Fibroblast of villous mesenchyme (primary cell): ENCODE measurements around the gene VPS51. TPM values are rescaled to one million over a fixed set of nuclear protein-coding genes. Genes with fewer than 3 reads are reported as not detected.

Source experiments
- DNase-seq: peaks from one replicate; pipeline ENCODE4 v3.0.0-alpha.2; 2010; ENCODE audit warnings: low read depth
- H3K4me3 ChIP-seq: 2 replicates; pipeline ENCODE4 v1.5.1; 2011; ENCODE audit warnings: low read depth, mild to moderate bottlenecking, low read length
- CTCF ChIP-seq: IDR thresholded peaks from 2 replicates; pipeline ENCODE4 v1.5.1; 2012; ENCODE audit warnings: low read depth, mild to moderate bottlenecking, low read length; ENCODE audit not compliant: insufficient read depth
- total RNA-seq: library from RNA; depleted of rRNA; stranded (reverse); fragments of >200 nt; gene quantifications from 2 replicates; pipeline ENCODE4 v1.2.3, GENCODE V29; 2012

Gene VPS51
- total RNA-seq, 1 donor: 104 TPM

- peak; percentile 76 for DNase-seq
- no peak for TF ChIP-seq CTCF
- no peak overlapping the region for H3K4me3 ChIP-seq
These were observed 54.7 kb downstream of the VPS51 start for GRCh38 chr11:65150509-65151299.

GRCh38 chr11:65151331-65151899, 55.4 kb downstream of the VPS51 start:
- no peak overlapping the region for H3K4me3 ChIP-seq
- DNase-seq: no peak
- no peak for TF ChIP-seq CTCF

GRCh38 chr11:65152122-65152521, 56.1 kb downstream of the VPS51 start:
- TF ChIP-seq CTCF: no peak
- H3K4me3 ChIP-seq: no peak overlapping the region
- DNase-seq: no peak

- no peak for DNase-seq
- TF ChIP-seq CTCF: no peak
- no peak overlapping the region for H3K4me3 ChIP-seq
These were observed 60.2 kb downstream of the VPS51 start for GRCh38 chr11:65156256-65156655.

GRCh38 chr11:65156926-65157325, 60.9 kb downstream of the VPS51 start:
- no peak for DNase-seq
- no peak for TF ChIP-seq CTCF
- no peak overlapping the region for H3K4me3 ChIP-seq

- TF ChIP-seq CTCF: no peak
- no peak overlapping the region for H3K4me3 ChIP-seq
- DNase-seq: no peak
These were observed 61.3 kb downstream of the VPS51 start for GRCh38 chr11:65157336-65157735.
